Endothelial cell of umbilical vein (primary cell): ENCODE results near the gene SNHG17. TPM values are rescaled to one million over a fixed set of nuclear protein-coding genes. Genes with fewer than 3 reads are reported as not detected.

Experiments
- BruUV-seq: library from RNA; stranded (reverse); fragments of 400-500 nt; replicated peaks from 2 replicates; lab custom pipeline; 2021; lab: Mats Ljungman, UMichigan
- CTCF ChIA-PET: fragments of 300-600, 350-600 bp; sonication (Branson Sonifier 250); formaldehyde crosslinking; loops from one replicate; lab custom pipeline; 2021; ENCODE audit warnings: antibody characterized with exemption, inconsistent platforms; lab: Charles Lee
- POLR2A ChIA-PET: fragments of 300-600, 350-600 bp; sonication (Branson Sonifier 250); formaldehyde crosslinking; loops from one replicate; lab custom pipeline; 2021; ENCODE audit warnings: antibody characterized with exemption, inconsistent platforms; lab: Charles Lee
- DNase-seq: peaks from one replicate; pipeline ENCODE4 v3.0.0-alpha.2; 2011; ENCODE audit warnings: low read depth, low spot score
- FAIRE-seq: peaks from 2 replicates; lab custom pipeline; 2011; peaks lifted over from hg19 to GRCh38; lab: Jason Lieb, UNC
- H2AFZ ChIP-seq: 2 replicates; pipeline ENCODE4 v1.6.0; 2012; ENCODE audit warnings: low read depth, low read length, control low read depth, inconsistent platforms
- H3K27ac ChIP-seq: 2 replicates; pipeline ENCODE4 v1.5.1; 2011; ENCODE audit warnings: low read depth, mild to moderate bottlenecking, control low read depth, low read length, moderate library complexity; ENCODE audit not compliant: insufficient read depth
- H3K27me3 ChIP-seq, 2 experiments: 2 replicates each; pipeline versions ENCODE4 v1.6.0 to v1.6.1; 2011; ENCODE audit warnings: low read length in 2 of 2, mixed read lengths in 1 of 2; ENCODE audit not compliant: control insufficient read depth in 2 of 2, insufficient read depth in 2 of 2
- H3K36me3 ChIP-seq, 2 experiments: 2 replicates in 1 of 2; 3 replicates in 1 of 2; pipeline ENCODE4 v1.5.1; 2011; ENCODE audit warnings: low read length in 2 of 2, mild to moderate bottlenecking in 1 of 2, moderate library complexity in 1 of 2; ENCODE audit not compliant: control insufficient read depth in 2 of 2, insufficient read depth in 2 of 2; ENCODE audit errors: extremely low read depth in 1 of 2
- H3K4me1 ChIP-seq: 3 replicates; pipeline ENCODE4 v1.5.1; 2011; ENCODE audit warnings: mild to moderate bottlenecking, low read length; ENCODE audit not compliant: control insufficient read depth, insufficient read depth; ENCODE audit errors: extremely low read depth
- H3K4me2 ChIP-seq: 2 replicates; pipeline ENCODE4 v1.6.1; 2011; ENCODE audit warnings: low read length, control low read depth, mixed read lengths; ENCODE audit not compliant: insufficient read depth
- H3K4me3 ChIP-seq, 3 experiments: fragments of 200-600 bp in 1 of 3; sonication (generic), shearing (Covaris generic) in 1 of 3; replicated peaks in 1 of 3; 2 replicates each; pipeline ENCODE4 v1.5.1; 2011 to 2016; ENCODE audit warnings: control low read depth in 3 of 3, low read length in 3 of 3, mild to moderate bottlenecking in 2 of 3, inconsistent platforms in 1 of 3, low read depth in 1 of 3, moderate library complexity in 1 of 3; ENCODE audit not compliant: insufficient read depth in 1 of 3
- H3K79me2 ChIP-seq: 2 replicates; pipeline ENCODE4 v1.6.0; 2012; ENCODE audit warnings: low read length, inconsistent platforms; ENCODE audit not compliant: control insufficient read depth, insufficient read depth
- H3K9ac ChIP-seq: replicated peaks from 2 replicates; pipeline ENCODE3; 2011; ENCODE audit warnings: low read length, control low read depth; ENCODE audit not compliant: insufficient read depth; ENCODE audit errors: extremely low read depth
- H3K9me1 ChIP-seq: replicated peaks from 3 replicates; pipeline ENCODE4 v1.6.0; 2011; ENCODE audit warnings: mild to moderate bottlenecking, low read length; ENCODE audit not compliant: control insufficient read depth, insufficient read depth; ENCODE audit errors: extremely low read depth
- H3K9me3 ChIP-seq: replicated peaks from 2 replicates; pipeline ENCODE4 v1.5.1; 2012; ENCODE audit warnings: low read length, inconsistent platforms; ENCODE audit not compliant: control insufficient read depth, insufficient read depth
- H4K20me1 ChIP-seq: replicated peaks from 2 replicates; pipeline ENCODE3; 2011; ENCODE audit warnings: mild to moderate bottlenecking, low read length; ENCODE audit not compliant: control insufficient read depth, insufficient read depth; ENCODE audit errors: extremely low read depth
- EZH2 ChIP-seq: IDR thresholded peaks from 2 replicates; pipeline ENCODE4 v1.6.1; 2012; ENCODE audit warnings: borderline replicate concordance, low read depth, mild to moderate bottlenecking, moderate library complexity, low read length, inconsistent platforms; ENCODE audit not compliant: severe bottlenecking
- FOS ChIP-seq: IDR thresholded peaks from 2 replicates; pipeline ENCODE4 v1.6.1; 2011; ENCODE audit warnings: mild to moderate bottlenecking, low read length, moderate library complexity, borderline replicate concordance; ENCODE audit not compliant: insufficient read depth
- GATA2 ChIP-seq: IDR thresholded peaks from 2 replicates; pipeline ENCODE4 v1.7.0; 2011; ENCODE audit warnings: low read depth, mild to moderate bottlenecking, moderate library complexity, mixed read lengths, low read length; ENCODE audit not compliant: insufficient read length, insufficient read depth
- JUN ChIP-seq: IDR thresholded peaks from 2 replicates; pipeline ENCODE4 v1.6.1; 2011; ENCODE audit warnings: borderline replicate concordance, low read depth; ENCODE audit not compliant: insufficient read length, insufficient read depth
- MYC ChIP-seq: IDR thresholded peaks from one replicate; pipeline ENCODE4 v1.6.1; 2011; ENCODE audit warnings: mild to moderate bottlenecking, low read depth, low read length
- POLR2A ChIP-seq: IDR thresholded peaks from 2 replicates; pipeline ENCODE4 v1.6.1; 2012; ENCODE audit warnings: low read depth, mild to moderate bottlenecking, control low read depth, low read length
- POLR2AphosphoS5 ChIP-seq: IDR thresholded peaks from 2 replicates; pipeline ENCODE4 v1.6.1; 2012; ENCODE audit warnings: low read depth, mild to moderate bottlenecking, control low read depth, low read length, moderate library complexity; ENCODE audit not compliant: insufficient read depth
- dilution Hi-C: fragments of 300-500 bp; cut with MboI; formaldehyde crosslinking; loops from one replicate; pipeline ENCODE4 v1.15.0; 2019; ENCODE audit warnings: low sequenced_read_pairs; ENCODE audit not compliant: extremely low pct_ligation_motif_present
- intact Hi-C: fragments of 100-400 bp; cut with micrococcal nuclease; formaldehyde crosslinking; loops from one replicate; pipeline ENCODE4 v1.10.0; 2022
- polyA plus RNA-seq, 4 experiments: library from polyadenylated mRNA; depleted of rRNA in 3 of 4; stranded (reverse) in 3 of 4; unstranded in 1 of 4; fragments of >200 nt; gene quantifications; 2 replicates each; pipeline versions ENCODE4 v1.2.1 to v1.2.3, GENCODE V29; 2011 to 2012; ENCODE audit warnings: missing spikeins in 1 of 4
- total RNA-seq: library from RNA; stranded (reverse); gene quantifications from 2 replicates; pipeline ENCODE4 v1.2.3, GENCODE V29; 2021
- TF ChIP-seq, protein P1 (sequence below), 2 donors: IDR thresholded peaks; 1 replicate in 1 of 2; 2 replicates in 1 of 2; pipeline ENCODE4 v1.5.1; 2011; ENCODE audit warnings: low read length in 2 of 2, mild to moderate bottlenecking in 2 of 2, moderate library complexity in 2 of 2, control low read depth in 1 of 2, inconsistent platforms in 1 of 2, low read depth in 1 of 2; ENCODE audit not compliant: insufficient read depth in 1 of 2; ENCODE audit errors: extremely low read depth in 1 of 2
- TF ChIP-seq, protein P2 (sequence below): IDR thresholded peaks from 2 replicates; pipeline ENCODE4 v1.6.1; 2011; ENCODE audit not compliant: insufficient read depth, insufficient read length

Gene SNHG17
- total and polyA plus RNA-seq, 2 donors (not counting 3 experiments of a cell fraction or from before 2014, with no cell fraction given), result 39.4 to 94.0 TPM

DNA sequence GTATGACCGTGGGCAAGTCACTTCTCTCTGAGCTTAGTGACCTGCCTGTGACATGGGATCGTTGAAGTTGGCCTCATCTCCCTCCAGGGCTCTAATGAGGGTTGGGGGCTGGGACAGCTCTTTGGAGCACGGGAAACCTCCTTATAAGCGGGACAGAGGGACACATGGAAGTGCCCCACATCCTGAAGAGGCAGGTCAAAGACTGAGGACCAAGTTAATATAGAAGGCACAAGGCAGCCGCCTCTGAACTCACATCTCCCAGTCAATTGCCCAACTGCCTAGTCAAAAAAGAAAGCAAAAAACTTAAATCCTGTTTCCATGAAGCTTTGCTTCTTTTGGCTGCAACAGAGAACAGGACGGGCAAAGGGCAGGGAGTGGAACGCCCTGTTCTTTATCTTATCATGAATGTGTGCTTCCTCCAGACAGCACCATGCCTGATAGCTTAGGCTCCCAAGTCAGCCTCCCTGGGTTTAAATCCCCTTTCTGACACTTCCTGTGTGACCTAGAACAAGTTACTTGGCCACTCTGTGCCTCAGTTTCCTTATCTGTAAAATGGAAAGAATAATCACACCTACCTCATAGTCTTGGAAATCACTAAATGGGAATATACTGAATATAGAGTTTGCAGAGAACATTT is 61.8 kb downstream of the SNHG17 start:
- Histone ChIP-seq H3K4me3 (no peak overlapping the region), H3K27me3 (peaks cover 14 to 17% of the 10 kb centered on the region in 2 experiments), H3K27ac (no peak overlapping the region), H2AFZ (no peak overlapping the region), H4K20me1 (no peaks in the 10 kb centered on the region), H3K36me3 (no peaks in the 10 kb centered on the region), H3K4me1 (no peaks in the 10 kb centered on the region), H3K9me1 (no peaks in the 10 kb centered on the region), H3K9me3 (no peaks in the 10 kb centered on the region), H3K9ac (no peak overlapping the region), H3K79me2 (no peaks in the 10 kb centered on the region), H3K4me2 (no peak overlapping the region)
- no TSS peak for BruUV-seq
- DNase-seq, result peak; percentile 36
- FAIRE-seq, result no peak
- intact Hi-C loops (no loop called here), dilution Hi-C loops (no loop called here)
- POLR2A ChIA-PET, result no interaction called here
- TF ChIP-seq GATA2 (no peak), EZH2 (no peak), POLR2A (no peak), POLR2AphosphoS5 (no peak), JUN (no peak), MYC (no peak), FOS (no peak)
- TF ChIP-seq, protein P1, sequence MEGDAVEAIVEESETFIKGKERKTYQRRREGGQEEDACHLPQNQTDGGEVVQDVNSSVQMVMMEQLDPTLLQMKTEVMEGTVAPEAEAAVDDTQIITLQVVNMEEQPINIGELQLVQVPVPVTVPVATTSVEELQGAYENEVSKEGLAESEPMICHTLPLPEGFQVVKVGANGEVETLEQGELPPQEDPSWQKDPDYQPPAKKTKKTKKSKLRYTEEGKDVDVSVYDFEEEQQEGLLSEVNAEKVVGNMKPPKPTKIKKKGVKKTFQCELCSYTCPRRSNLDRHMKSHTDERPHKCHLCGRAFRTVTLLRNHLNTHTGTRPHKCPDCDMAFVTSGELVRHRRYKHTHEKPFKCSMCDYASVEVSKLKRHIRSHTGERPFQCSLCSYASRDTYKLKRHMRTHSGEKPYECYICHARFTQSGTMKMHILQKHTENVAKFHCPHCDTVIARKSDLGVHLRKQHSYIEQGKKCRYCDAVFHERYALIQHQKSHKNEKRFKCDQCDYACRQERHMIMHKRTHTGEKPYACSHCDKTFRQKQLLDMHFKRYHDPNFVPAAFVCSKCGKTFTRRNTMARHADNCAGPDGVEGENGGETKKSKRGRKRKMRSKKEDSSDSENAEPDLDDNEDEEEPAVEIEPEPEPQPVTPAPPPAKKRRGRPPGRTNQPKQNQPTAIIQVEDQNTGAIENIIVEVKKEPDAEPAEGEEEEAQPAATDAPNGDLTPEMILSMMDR (IDR thresholded peaks at IDR 0.05; ENCODE audit: extremely low read depth in 1 of 2, insufficient read depth in 1 of 2, low read depth in 1 of 2, low read length in 2 of 2), result no peak
- TF ChIP-seq, protein P2, sequence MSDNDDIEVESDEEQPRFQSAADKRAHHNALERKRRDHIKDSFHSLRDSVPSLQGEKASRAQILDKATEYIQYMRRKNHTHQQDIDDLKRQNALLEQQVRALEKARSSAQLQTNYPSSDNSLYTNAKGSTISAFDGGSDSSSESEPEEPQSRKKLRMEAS, result no peak
- CTCF ChIA-PET, result interaction anchor here (5.8 kb wide), 1 partner anchor 17 kb away, joined by 27 read pairs; no protein-coding TSS in a partner anchor
